ENCODE data around the gene CADPS2.

DNA sequence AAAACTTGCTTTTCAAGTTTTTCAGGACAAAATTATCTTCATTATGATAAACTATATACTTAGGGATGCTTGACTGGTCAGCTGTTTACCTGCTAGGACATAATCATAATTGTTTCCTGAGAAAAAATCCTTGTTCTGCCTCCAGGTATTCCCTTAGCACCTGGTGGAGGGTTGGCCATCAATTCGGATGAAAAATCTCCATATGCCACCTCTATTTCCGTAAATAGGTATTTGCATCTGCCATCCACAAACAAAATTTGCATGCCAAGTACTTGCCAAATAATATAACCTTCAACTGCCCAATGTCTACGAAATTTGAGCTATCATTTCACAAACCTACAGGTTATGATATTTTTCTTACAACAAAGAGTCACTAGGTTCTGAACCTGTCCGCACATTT, 313.6 kb downstream of the CADPS2 start:
- no peak for TF ChIP-seq CHD2 (IDR thresholded peaks at IDR 0.05; ENCODE audit: low read length)
- no peak for TF ChIP-seq POLR2AphosphoS5 (IDR thresholded peaks at IDR 0.05; ENCODE audit: low read depth, low read length)
- TF ChIP-seq CTCF (IDR thresholded peaks at IDR 0.05; ENCODE audit: control extremely low read depth in 1 of 3, insufficient read depth in 1 of 3, low read depth in 1 of 3, low read length in 3 of 3), result no peak
- no peak for TF ChIP-seq TBP (IDR thresholded peaks at IDR 0.05; ENCODE audit: low read depth, low read length)
- no peak for TF ChIP-seq ASH2L (IDR thresholded peaks at IDR 0.05; ENCODE audit: low read length)
- TF ChIP-seq EZH2 (IDR thresholded peaks at IDR 0.05; ENCODE audit: low read depth, low read length, severe bottlenecking), result no peak
- TF ChIP-seq SP1 (IDR thresholded peaks at IDR 0.05; ENCODE audit: low read depth, low read length), result no peak
- TF ChIP-seq SIX5 (IDR thresholded peaks at IDR 0.05; ENCODE audit: low read depth, low read length), result no peak

Data from H1 (cell line).